ENCODE data around the gene DGCR2.
"Not testable (repeated sequence)": the region's sequence is repeated elsewhere in the genome, so short reads cannot be mapped to it uniquely, and the experiment has no call there.

- not testable (repeated sequence) for TF ChIP-seq POLR2AphosphoS5 (IDR thresholded peaks at IDR 0.05; ENCODE audit: low read depth); CTCF (IDR thresholded peaks at IDR 0.05; ENCODE audit: insufficient read depth, low read length); GABPA (IDR thresholded peaks at IDR 0.05; ENCODE audit: low read depth); REST (IDR thresholded peaks at IDR 0.05; ENCODE audit: insufficient replicate concordance, low read depth); SPI1 (IDR thresholded peaks at IDR 0.05; ENCODE audit: borderline replicate concordance, low read depth)
Measured at GRCh38 chr22:19026080-19026479, 96.1 kb downstream of the DGCR2 start.

All from HL-60 (cell line).